Measurements from ENCODE around the gene PIGT. TPM values are rescaled to one million over a fixed set of nuclear protein-coding genes. Genes with fewer than 3 reads are reported as not detected.

PIGT gene
- total RNA-seq, 4 donors from 2014 or later = 28.7 to 89.2 (median 62.6) TPM

DNA sequence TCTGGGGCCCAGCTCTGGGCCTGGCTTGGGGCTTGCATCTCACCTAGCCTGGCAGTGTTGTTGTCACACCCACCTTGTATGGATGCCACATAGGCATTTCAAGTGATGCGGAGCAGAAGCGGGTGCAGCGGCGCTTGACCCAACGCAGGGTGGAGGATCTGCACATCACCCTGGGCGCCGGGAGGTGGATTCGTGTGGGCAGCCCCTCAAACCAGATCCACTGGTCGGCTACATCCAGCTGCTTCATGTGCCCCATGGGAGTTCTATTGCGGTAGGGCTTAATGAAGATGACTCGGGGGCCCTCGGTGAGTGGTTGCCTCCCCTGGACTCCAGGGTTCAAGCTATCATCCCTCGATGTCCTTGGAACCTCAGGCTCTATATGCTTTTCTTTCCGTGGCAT, 41.0 kb upstream of the PIGT start:
- no peak overlapping the region for H3K4me3 ChIP-seq
- no peak for DNase-seq
- H3K27ac ChIP-seq = no peak overlapping the region
- TF ChIP-seq, protein P1, sequence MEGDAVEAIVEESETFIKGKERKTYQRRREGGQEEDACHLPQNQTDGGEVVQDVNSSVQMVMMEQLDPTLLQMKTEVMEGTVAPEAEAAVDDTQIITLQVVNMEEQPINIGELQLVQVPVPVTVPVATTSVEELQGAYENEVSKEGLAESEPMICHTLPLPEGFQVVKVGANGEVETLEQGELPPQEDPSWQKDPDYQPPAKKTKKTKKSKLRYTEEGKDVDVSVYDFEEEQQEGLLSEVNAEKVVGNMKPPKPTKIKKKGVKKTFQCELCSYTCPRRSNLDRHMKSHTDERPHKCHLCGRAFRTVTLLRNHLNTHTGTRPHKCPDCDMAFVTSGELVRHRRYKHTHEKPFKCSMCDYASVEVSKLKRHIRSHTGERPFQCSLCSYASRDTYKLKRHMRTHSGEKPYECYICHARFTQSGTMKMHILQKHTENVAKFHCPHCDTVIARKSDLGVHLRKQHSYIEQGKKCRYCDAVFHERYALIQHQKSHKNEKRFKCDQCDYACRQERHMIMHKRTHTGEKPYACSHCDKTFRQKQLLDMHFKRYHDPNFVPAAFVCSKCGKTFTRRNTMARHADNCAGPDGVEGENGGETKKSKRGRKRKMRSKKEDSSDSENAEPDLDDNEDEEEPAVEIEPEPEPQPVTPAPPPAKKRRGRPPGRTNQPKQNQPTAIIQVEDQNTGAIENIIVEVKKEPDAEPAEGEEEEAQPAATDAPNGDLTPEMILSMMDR (IDR thresholded peaks at IDR 0.05) = no peak
- no peak for TF ChIP-seq POLR2A (IDR thresholded peaks at IDR 0.05)
- intact Hi-C loops (cut with DNase I; ENCODE audit: low total_unique reads) = no loop called here
- H3K36me3 ChIP-seq = no peaks in the 10 kb centered on the region
- no peaks in the 10 kb centered on the region for H3K4me1 ChIP-seq
- no peaks in the 10 kb centered on the region for H3K27me3 ChIP-seq
- H3K9me3 ChIP-seq = no peaks in the 10 kb centered on the region

DNA sequence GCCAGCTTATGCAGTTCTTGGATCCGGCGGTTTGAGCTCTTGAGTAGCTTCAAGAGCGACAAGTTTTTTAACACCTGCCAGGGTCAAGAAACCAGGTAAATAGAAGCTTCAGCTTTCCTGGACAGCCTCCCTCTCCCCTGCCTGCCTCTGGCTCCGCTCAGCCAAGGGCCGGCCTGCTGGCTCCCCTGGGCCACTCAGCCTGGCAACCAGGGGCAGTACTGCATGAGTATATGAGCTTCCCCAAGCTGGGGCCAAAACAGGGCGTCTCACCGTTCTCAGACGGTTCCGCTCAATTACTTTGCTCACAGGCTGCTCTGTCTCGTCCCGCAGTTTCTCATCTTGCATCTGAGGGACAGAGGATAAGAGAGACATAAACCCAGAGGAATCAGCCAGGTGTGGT, 38.7 kb upstream of the PIGT start:
- TF ChIP-seq POLR2A (IDR thresholded peaks at IDR 0.05) = no peak
- TF ChIP-seq, protein P1 (IDR thresholded peaks at IDR 0.05) = no peak
- no peak for DNase-seq
- Histone ChIP-seq H3K36me3 (no peaks in the 10 kb centered on the region), H3K27me3 (no peaks in the 10 kb centered on the region), H3K4me3 (no peak overlapping the region), H3K9me3 (no peaks in the 10 kb centered on the region), H3K4me1 (no peaks in the 10 kb centered on the region), H3K27ac (no peak overlapping the region)
- intact Hi-C loops (cut with DNase I; ENCODE audit: low total_unique reads) = no loop called here

DNA sequence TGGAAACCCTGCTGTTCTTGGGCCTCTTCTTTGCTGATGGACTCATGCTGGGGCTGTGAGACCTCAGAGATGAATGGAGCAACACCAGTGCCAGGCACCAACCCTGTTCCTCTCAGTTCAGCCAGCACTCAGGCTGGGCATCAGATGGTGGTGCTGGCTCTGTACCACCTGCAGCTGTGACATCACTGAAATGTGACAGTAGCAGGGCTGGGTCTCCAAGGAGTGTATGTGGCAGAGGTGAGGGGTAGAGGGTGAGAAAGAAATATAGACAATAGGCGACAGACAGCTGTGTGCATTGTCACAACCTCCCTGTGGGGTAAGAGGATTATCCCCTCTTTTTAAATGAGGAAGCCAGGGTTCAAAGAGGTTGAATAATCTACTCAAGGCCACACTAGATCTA, 37.8 kb upstream of the PIGT start, which contains the start of gene TP53TG5:
TSS of gene TP53TG5 (minus strand) at position 135 of the 400 bp plus-strand sequence. CDS start at position 46, 89 bp downstream.
- DNase-seq = no peak
- Histone ChIP-seq H3K9me3 (no peaks in the 10 kb centered on the region), H3K27ac (no peak within 1 kb of the TSS), H3K36me3 (no peaks in the 10 kb centered on the region), H3K27me3 (no peaks in the 10 kb centered on the region), H3K4me1 (no peaks in the 10 kb centered on the region), H3K4me3 (no peak within 1 kb of the TSS)
- intact Hi-C loops (cut with DNase I; ENCODE audit: low total_unique reads) = no loop called here
- TF ChIP-seq, protein P1 (IDR thresholded peaks at IDR 0.05) = no peak
- TF ChIP-seq POLR2A (IDR thresholded peaks at IDR 0.05) = no peak

DNA sequence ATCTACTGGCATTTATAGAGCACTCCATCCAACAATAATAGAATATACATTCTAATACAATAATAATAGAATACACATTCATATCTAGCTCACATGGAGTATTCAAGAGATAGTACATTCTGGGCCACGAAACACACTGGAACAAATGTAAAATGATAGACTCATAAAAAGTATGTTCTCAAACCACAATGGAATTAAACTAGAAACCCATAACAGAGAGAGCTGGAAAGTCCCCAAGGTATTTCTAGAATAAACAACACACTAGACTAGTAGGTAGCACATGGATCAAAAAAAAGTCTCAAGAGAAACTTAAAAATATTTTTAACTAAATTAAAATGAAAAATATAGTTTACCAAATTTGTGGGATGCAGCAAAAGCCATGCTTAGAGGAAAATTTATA, 28.7 kb upstream of the PIGT start:
- TF ChIP-seq POLR2A (IDR thresholded peaks at IDR 0.05) = no peak
- TF ChIP-seq, protein P1 (IDR thresholded peaks at IDR 0.05) = no peak
- no peaks in the 10 kb centered on the region for H3K27me3 ChIP-seq
- H3K9me3 ChIP-seq = no peaks in the 10 kb centered on the region
- DNase-seq = no peak
- no peak overlapping the region for H3K4me3 ChIP-seq
- H3K27ac ChIP-seq = no peak overlapping the region
- intact Hi-C loops (cut with DNase I; ENCODE audit: low total_unique reads) = no loop called here
- no peaks in the 10 kb centered on the region for H3K4me1 ChIP-seq
- no peaks in the 10 kb centered on the region for H3K36me3 ChIP-seq

DNA sequence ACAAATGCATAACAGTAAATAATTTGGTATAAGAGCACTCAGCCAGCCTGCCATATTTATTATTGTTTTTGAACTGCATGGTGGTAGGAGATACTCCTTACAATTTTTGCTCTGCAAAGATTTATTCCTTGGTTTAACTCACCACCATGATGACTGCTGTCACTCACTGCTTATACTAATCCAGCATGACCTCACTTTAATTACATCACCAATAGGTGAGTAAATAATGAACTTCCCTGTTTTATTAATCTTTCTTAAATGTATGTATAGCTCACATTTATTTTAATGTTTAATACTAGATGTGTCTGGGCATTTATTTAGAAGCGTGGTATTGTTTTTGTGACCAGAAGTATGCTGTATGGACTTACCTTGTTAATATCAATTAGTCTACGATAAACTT, 25.0 kb upstream of the PIGT start:
- intact Hi-C loops (cut with DNase I; ENCODE audit: low total_unique reads) = no loop called here
- no peak overlapping the region for H3K4me3 ChIP-seq
- DNase-seq = no peak
- H3K4me1 ChIP-seq = no peaks in the 10 kb centered on the region
- H3K36me3 ChIP-seq = no peaks in the 10 kb centered on the region
- H3K27me3 ChIP-seq = no peaks in the 10 kb centered on the region
- no peak overlapping the region for H3K27ac ChIP-seq
- no peaks in the 10 kb centered on the region for H3K9me3 ChIP-seq
- TF ChIP-seq POLR2A (IDR thresholded peaks at IDR 0.05) = no peak
- TF ChIP-seq, protein P1 (IDR thresholded peaks at IDR 0.05) = no peak

All from uterus (tissue), 4 donors.